GM19025 (cell line): ENCODE measurements around the gene TCF7L2.

ENCODE experiments used
- ATAC-seq: cut with Tn5 transposase; IDR thresholded peaks from one replicate; pipeline ENCODE4 v1.9.1; 2021; ENCODE audit warnings: mild to moderate bottlenecking, low read depth, moderate library complexity; ENCODE audit not compliant: unreplicated experiment

TCF7L2 gene

GRCh38 chr10:112949875-112950507 is at the start of gene TCF7L2:
TSS of gene TCF7L2 (plus strand) at chr10:112950247. CDS start at chr10:112950757, 510 bp downstream.
- no peak for ATAC-seq

GRCh38 chr10:112902730-112903129 is 47.3 kb upstream of the TCF7L2 start:
- ATAC-seq: no peak

- ATAC-seq: no peak
Observed at GRCh38 chr10:112904000-112904399, 46.0 kb upstream of the TCF7L2 start.

- ATAC-seq: no peak
Observed at GRCh38 chr10:112906945-112907344, 43.1 kb upstream of the TCF7L2 start.

GRCh38 chr10:112907893-112908292 is 42.2 kb upstream of the TCF7L2 start:
- no peak for ATAC-seq

- ATAC-seq: no peak
Observed at GRCh38 chr10:112911206-112911605, 38.8 kb upstream of the TCF7L2 start.

GRCh38 chr10:112912410-112912928 is 37.6 kb upstream of the TCF7L2 start:
- ATAC-seq: no peak

GRCh38 chr10:112913255-112913654 is 36.8 kb upstream of the TCF7L2 start:
- ATAC-seq: no peak

- ATAC-seq: no peak
Observed at GRCh38 chr10:112913661-112914287, 36.3 kb upstream of the TCF7L2 start.

- ATAC-seq: no peak
Observed at GRCh38 chr10:112914288-112914952, 35.6 kb upstream of the TCF7L2 start.

- ATAC-seq: no peak
Observed at GRCh38 chr10:112915590-112916572, 34.2 kb upstream of the TCF7L2 start.

- no peak for ATAC-seq
Observed at GRCh38 chr10:112917681-112918080, 32.4 kb upstream of the TCF7L2 start.

- no peak for ATAC-seq
Observed at GRCh38 chr10:112918771-112919170, 31.3 kb upstream of the TCF7L2 start.

- ATAC-seq: no peak
Observed at GRCh38 chr10:112919721-112920120, 30.3 kb upstream of the TCF7L2 start.

GRCh38 chr10:112926906-112927688 is 22.9 kb upstream of the TCF7L2 start:
- no peak for ATAC-seq

- no peak for ATAC-seq
Observed at GRCh38 chr10:112927980-112928379, 22.1 kb upstream of the TCF7L2 start.

- ATAC-seq: no peak
Observed at GRCh38 chr10:112932658-112933057, 17.4 kb upstream of the TCF7L2 start.

GRCh38 chr10:112934193-112934592 is 15.9 kb upstream of the TCF7L2 start:
- ATAC-seq: no peak

- ATAC-seq: no peak
Observed at GRCh38 chr10:112938808-112939482, 11.1 kb upstream of the TCF7L2 start.
